Measurements from ENCODE around the gene LILRB5.
"Not testable (repeated sequence)": the region's sequence is repeated elsewhere in the genome, so short reads cannot be mapped to it uniquely, and the experiment has no call there.

- TF ChIP-seq, protein P1, sequence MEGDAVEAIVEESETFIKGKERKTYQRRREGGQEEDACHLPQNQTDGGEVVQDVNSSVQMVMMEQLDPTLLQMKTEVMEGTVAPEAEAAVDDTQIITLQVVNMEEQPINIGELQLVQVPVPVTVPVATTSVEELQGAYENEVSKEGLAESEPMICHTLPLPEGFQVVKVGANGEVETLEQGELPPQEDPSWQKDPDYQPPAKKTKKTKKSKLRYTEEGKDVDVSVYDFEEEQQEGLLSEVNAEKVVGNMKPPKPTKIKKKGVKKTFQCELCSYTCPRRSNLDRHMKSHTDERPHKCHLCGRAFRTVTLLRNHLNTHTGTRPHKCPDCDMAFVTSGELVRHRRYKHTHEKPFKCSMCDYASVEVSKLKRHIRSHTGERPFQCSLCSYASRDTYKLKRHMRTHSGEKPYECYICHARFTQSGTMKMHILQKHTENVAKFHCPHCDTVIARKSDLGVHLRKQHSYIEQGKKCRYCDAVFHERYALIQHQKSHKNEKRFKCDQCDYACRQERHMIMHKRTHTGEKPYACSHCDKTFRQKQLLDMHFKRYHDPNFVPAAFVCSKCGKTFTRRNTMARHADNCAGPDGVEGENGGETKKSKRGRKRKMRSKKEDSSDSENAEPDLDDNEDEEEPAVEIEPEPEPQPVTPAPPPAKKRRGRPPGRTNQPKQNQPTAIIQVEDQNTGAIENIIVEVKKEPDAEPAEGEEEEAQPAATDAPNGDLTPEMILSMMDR (IDR thresholded peaks at IDR 0.05) = not testable (repeated sequence)
- TF ChIP-seq POLR2A (IDR thresholded peaks at IDR 0.05) = not testable (repeated sequence)
These were observed 14.8 kb downstream of the LILRB5 start for GRCh38 chr19:54242234-54242633.

All from heart left ventricle (tissue), 13 donors.